GM19043 (cell line): ENCODE measurements around the gene DEPDC7.
"Not testable (repeated sequence)": the region's sequence is repeated elsewhere in the genome, so short reads cannot be mapped to it uniquely, and the experiment has no call there.

Experiments used
- ATAC-seq: cut with Tn5 transposase; IDR thresholded peaks from one replicate; pipeline ENCODE4 v1.9.1; 2021; ENCODE audit warnings: low read depth; ENCODE audit not compliant: unreplicated experiment

DEPDC7 gene

DNA sequence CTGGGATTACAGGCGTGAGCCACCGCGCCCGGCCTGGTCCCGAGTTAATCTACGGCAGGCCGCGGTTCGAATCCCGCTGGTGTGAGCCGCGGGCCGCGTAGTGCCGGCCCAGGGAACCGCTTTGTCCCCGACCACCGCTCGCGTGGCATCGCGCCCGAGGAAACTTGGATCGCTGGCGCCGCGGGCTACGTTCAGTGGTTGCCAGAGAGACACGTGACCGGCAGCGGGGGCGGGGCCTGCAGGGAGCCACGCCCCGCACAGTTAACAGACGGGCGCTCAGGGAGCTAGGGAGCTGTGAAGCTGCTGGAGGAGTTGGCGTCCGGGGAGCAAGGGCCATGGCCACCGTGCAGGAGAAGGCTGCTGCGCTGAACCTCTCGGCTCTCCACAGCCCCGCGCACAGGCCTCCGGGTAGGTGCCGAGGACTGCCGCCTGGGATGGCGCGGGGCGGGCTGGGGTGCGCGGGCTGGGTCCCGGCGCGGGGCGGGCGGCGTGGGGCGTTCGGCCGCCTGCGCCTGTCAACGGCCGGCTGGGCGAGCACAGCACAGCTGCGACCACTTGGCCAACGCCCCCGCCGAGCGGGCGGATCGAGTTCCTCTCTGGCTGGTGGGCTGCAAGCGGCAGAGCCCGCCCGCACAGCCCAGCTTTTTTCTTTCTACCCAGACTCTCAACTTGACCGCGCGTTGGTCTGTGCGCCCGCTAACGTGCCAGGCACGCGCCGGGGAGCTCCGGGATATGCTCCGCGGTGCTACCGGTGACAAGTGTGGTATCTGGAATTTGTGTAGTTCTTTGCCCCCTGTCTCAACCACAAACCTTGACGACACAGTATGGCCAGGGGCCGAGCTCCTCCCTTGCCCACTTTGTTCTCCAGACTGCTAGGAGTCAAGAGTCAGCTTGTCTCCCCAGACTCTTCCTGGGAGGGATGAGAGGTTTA, at the start of gene DEPDC7:
DEPDC7 (plus strand) TSS at position 258 of the 931 bp plus-strand sequence; CDS start at position 336, 78 bp downstream.
- ATAC-seq = peak; percentile 64

DNA sequence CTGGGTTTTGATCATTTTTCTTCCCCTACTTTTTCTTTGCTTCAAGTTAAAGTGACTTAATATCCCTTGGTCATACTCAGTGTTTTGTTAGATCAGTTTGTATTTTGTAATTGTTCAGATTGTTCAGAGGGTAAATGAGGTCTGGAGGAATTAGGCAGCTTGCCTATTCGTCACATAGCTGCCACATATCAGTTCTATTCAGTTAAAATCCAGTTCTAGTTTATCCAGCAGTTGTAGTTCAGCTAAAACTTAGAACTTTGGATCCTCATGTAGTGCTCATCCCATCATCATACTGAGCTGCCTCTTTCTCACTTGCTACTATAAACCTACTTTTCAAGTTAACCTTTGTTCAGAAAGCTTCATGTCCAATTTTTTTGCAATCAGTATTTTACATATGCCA, 47.1 kb upstream of the DEPDC7 start:
- ATAC-seq = no peak

- ATAC-seq = not testable (repeated sequence)
Measured at GRCh38 chr11:32972233-32972632, 43.4 kb upstream of the DEPDC7 start.

- ATAC-seq = no peak
Measured at GRCh38 chr11:32972781-32973180, 42.9 kb upstream of the DEPDC7 start.

DNA sequence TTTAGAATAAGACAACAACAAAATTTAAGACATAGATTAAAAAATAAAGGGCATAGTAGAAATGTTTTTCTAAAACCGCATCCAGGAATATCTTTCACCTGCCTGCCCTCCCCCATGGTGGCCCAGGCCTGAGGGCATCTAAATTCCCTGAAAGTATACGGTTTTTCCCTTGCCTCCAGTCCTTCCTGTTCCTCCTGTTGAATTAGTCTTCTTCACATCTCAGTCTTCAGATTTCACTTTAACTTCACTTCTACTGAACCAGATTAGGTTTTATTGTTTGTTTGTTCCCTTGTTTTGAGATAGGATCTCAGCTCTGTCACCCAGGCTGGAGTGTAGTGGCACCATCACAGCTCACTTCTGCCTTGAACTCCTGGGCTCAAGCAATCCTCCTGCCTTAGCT, 33.1 kb upstream of the DEPDC7 start:
- no peak for ATAC-seq

DNA sequence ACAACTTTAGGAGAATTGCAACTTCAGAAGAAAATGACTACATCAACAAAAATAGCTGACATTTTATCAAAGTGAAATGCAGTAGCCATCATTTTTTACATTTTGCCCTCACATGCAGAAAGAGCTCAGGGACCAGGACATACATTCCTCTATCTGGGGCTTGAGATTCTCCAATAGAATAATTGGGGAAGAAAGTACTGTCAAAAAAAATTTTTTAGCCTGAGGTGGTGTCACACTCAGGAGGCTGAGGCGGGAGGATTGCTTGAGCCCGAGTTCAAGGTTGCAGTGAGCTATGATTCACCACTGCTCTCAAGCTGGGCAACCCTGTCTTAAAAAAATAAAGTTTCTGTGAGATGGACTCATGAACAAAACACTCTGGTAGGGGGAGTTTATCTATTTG, 32.2 kb upstream of the DEPDC7 start:
- ATAC-seq = no peak

DNA sequence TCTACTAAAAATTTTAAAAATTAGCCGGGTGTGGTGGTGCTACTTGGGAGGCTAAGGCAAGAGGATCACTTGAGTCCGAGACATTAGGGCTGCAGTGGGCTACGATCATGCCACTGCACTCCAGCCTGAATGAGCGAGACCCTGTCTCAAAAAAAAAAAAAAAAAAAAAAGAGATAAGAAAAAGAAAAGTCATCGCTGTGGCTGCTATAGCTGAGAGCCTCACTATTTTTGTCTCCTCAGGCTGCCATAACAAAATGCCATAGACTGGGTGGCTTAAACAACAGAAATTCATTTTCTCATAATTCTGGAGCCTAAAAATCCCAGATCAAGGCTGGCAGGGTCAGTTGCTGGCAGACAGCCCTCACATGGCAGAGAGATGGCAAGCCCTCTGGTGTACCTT, 30.1 kb upstream of the DEPDC7 start:
- ATAC-seq = no peak

DNA sequence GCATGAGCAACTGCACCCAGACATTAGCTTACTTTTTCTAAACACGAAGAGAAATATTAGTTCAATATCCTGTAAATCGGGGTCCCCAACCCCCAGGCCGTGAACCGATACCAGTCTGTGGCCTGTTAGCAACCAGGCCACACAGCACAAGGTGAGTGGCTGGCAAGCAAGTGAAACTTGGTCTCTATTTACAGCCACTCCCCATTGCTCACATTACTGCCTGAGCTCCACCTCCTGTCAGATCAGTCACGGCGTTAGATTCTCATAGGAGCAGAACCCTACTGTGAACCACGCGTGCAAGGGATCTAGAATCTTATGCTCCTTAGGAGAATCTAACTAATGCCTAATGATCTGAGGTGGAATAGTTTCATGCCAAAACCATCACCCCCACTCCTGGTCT, 27.8 kb upstream of the DEPDC7 start:
- ATAC-seq = no peak

DNA sequence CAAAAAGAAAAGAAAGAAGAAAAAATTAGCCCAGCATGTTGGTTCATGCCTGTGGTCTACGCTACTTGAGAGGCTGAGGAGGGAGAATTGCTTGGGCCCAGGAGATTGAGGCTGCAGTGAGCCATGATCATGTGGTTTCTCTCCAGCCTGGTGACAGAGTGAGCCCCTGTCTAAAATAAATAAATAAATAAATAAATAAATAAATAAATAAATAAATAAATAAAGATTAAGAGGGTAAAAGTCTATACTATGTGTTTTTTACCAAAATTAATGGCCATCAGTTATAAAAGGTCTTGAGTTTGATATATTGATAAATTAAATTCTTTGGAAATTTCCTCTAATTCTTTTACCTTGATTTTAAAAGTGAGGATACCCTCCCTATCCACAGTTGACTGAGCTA, 25.2 kb upstream of the DEPDC7 start:
- ATAC-seq = no peak

- ATAC-seq = no peak
Measured at GRCh38 chr11:32991427-32991826, 24.3 kb upstream of the DEPDC7 start.

GRCh38 chr11:32991898-32992297, 23.8 kb upstream of the DEPDC7 start:
- ATAC-seq = no peak

DNA sequence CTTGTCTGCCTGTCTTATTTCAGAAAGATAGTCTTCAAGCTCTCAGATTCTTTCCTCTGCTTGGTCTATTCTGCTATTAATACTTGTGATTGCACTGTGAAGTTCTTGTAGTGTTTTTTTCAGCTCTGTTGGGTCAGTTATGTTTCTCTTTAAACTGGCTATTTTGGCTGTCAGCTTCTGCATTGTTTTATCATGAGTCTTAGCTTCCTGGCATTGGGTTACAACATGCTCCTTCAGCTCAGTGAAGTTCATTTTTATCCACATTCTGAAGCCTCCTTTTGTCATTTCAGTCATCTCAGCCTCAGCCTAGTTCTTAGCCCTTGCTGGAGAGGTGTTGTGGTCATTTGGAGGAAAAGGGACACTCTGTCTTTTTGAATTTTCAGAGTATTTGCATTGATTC, 15.5 kb upstream of the DEPDC7 start:
- ATAC-seq = no peak

DNA sequence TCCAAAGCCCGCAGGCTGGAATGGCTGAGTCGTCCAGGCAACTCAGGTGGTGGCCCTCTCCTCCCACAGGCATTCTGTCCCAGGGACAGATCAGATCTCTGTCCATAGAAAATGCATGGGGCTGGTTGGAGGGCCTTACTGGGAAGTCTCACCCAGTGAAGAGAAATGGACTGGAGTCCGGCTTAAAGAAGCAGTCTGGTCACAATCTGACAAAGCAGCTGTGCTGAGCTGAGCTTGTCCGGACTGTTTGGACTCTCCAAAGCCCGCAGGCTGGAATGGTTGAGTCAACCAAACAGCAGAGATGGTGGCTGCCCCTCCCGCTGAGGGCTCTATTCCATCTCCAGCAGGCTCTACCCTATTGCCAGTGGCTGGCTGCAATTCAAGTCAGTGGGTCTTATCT, 14.4 kb upstream of the DEPDC7 start:
- ATAC-seq = no peak

DNA sequence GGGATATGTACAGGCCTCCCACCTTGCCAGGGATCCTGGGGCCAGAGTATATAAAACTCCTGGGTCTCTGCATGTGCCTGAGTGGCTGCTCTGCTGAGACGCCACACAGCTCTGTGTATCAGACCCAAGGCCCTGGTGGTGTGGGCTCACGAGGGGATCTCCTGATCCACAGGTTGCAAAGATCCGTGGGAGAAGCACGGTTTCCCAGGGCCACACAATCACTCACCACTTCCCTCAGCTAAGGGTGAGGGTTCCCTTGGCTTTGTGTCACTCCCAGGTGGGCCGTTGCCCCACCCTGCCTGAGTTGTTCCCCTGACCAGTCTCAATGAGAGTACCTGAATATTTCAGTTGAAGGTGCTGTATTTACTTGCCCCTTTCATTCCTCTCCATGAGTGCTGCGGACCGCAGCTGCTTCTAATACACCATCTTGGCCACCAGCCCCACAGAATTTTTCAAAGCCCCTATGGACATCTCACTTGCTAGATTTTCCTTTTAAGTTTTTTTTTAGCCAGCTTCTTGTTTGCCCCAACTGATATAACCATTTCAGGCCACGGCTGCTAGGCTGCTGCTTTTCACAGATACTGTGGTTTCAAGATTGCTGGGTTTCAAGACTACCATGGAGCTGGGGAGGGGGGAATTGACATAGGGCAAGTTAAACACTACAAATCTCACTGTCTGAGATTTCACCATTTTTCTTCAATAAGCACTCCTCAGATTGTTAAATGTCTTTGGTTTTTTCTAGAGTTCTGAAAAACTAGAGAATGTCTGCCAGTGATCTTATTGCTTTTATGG, 13.7 kb upstream of the DEPDC7 start:
- no peak for ATAC-seq

- ATAC-seq = no peak
Measured at GRCh38 chr11:33005175-33005574, 10.5 kb upstream of the DEPDC7 start.

GRCh38 chr11:33006010-33006409, 9.7 kb upstream of the DEPDC7 start:
- ATAC-seq = no peak

- ATAC-seq = no peak
Measured at GRCh38 chr11:33013755-33014154, 1.9 kb upstream of the DEPDC7 start.

GRCh38 chr11:33016654-33017053, 976 bp downstream of the DEPDC7 start:
- ATAC-seq = no peak

GRCh38 chr11:33017478-33017877, 1.8 kb downstream of the DEPDC7 start:
- no peak for ATAC-seq

- ATAC-seq = no peak
Measured at GRCh38 chr11:33017965-33018364, 2.3 kb downstream of the DEPDC7 start.

DNA sequence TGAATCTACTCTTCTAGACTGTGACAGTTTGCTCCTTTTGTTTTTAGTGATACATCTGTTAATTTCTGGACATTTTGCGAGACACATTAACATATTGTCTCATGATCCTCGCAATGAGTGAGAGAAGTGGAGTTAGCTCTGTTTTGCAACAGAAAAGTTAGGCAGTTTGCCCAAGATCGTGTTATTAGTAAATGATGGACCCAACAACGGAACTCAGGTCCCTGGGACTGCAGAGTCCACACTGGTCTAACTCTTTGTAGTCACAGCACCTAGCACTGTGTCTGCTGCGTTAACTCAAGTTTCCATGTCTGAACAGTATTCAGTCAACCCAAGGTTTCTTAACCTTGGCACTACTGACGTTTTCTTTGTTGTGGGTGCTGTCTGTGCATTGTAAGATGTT, 3.2 kb downstream of the DEPDC7 start:
- no peak for ATAC-seq

DNA sequence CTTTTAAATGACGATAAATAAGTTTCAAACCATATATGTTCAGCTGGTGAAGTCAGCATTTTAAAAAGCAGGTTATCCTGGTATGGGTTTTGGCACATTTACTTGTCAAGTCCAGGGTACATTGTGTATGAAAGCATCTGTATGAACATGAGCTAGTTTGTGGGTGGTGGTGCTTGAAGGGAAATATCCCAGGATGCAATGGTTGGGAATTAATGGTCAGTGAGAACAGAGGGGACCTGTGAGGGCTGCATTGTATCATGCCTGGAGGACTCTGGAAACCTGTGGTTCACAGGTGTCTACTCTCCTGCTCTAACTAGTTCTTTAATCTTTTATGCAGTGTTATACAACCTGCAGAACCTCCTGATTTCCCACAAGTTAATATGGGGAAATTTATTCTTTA, 5.8 kb downstream of the DEPDC7 start:
- ATAC-seq = no peak
